Liver (tissue), 9 donors: Measurements from ENCODE around the gene TMEM163. TPM values are rescaled to one million over a fixed set of nuclear protein-coding genes. Genes with fewer than 3 reads are reported as not detected.

Experiments
- DNase-seq: peaks from one replicate; pipeline ENCODE4 v3.0.0-alpha.2; 2017; ENCODE audit warnings: low spot score
- H3K27ac ChIP-seq, 2 donors: one replicate each; pipeline ENCODE4 v1.7.0; 2013; ENCODE audit warnings: inconsistent platforms in 2 of 2, low read length in 2 of 2, control low read depth in 1 of 2, low read depth in 1 of 2, mild to moderate bottlenecking in 1 of 2
- H3K27me3 ChIP-seq, 4 donors: one replicate each; pipeline versions ENCODE4 v1.6.1 to v1.7.0; 2013; ENCODE audit warnings: low read length in 3 of 4, inconsistent platforms in 1 of 4, mild to moderate bottlenecking in 1 of 4, moderate library complexity in 1 of 4; ENCODE audit not compliant: control insufficient read depth in 4 of 4, insufficient read depth in 4 of 4
- H3K36me3 ChIP-seq, 4 donors: one replicate each; pipeline versions ENCODE4 v1.6.1 to v1.7.0; 2013; ENCODE audit warnings: low read length in 3 of 4, mild to moderate bottlenecking in 3 of 4, low read depth in 1 of 4, moderate library complexity in 1 of 4; ENCODE audit not compliant: control insufficient read depth in 4 of 4, insufficient read depth in 3 of 4
- H3K4me1 ChIP-seq, 4 donors: one replicate each; pipeline versions ENCODE4 v1.6.1 to v1.7.0; 2013; ENCODE audit warnings: low read length in 3 of 4, mild to moderate bottlenecking in 3 of 4, moderate library complexity in 1 of 4; ENCODE audit not compliant: control insufficient read depth in 4 of 4, insufficient read depth in 4 of 4
- H3K4me3 ChIP-seq, 3 donors: one replicate each; pipeline versions ENCODE4 v1.6.1 to v1.7.0; 2013; ENCODE audit warnings: low read length in 3 of 3, control low read depth in 1 of 3, low read depth in 1 of 3, mild to moderate bottlenecking in 1 of 3
- H3K9ac ChIP-seq, 2 donors: one replicate each; pipeline ENCODE4 v1.7.0; 2013; ENCODE audit warnings: low read length in 2 of 2, mild to moderate bottlenecking in 2 of 2, moderate library complexity in 2 of 2, control low read depth in 1 of 2, low read depth in 1 of 2
- H3K9me3 ChIP-seq, 4 donors: one replicate each; pipeline versions ENCODE4 v1.6.1 to v1.7.0; 2013; ENCODE audit warnings: low read length in 3 of 4; ENCODE audit not compliant: control insufficient read depth in 4 of 4
- EGR1 ChIP-seq, 2 donors: IDR thresholded peaks; 2 replicates each; pipeline ENCODE4 v1.6.1; 2016 to 2018; ENCODE audit warnings: antibody characterized with exemption in 2 of 2, low read depth in 2 of 2
- FOXA1 ChIP-seq: IDR thresholded peaks from 2 replicates; pipeline ENCODE4 v1.6.1; 2016; ENCODE audit warnings: antibody characterized with exemption
- FOXA2 ChIP-seq: IDR thresholded peaks from 2 replicates; pipeline ENCODE4 v1.6.1; 2016; ENCODE audit warnings: antibody characterized with exemption
- GABPA ChIP-seq, 2 donors: IDR thresholded peaks in 1 of 2; conservative IDR thresholded peaks in 1 of 2; 2 replicates each; pipeline ENCODE4 v1.6.1; 2016; ENCODE audit warnings: antibody characterized with exemption in 2 of 2, mild to moderate bottlenecking in 1 of 2, moderate library complexity in 1 of 2
- HNF4G ChIP-seq: IDR thresholded peaks from 2 replicates; pipeline ENCODE4 v1.6.1; 2016; ENCODE audit warnings: antibody characterized with exemption
- JUND ChIP-seq, 2 donors: IDR thresholded peaks; 2 replicates each; pipeline ENCODE4 v1.6.1; 2016; ENCODE audit warnings: antibody characterized with exemption in 2 of 2
- NR2F2 ChIP-seq: IDR thresholded peaks from 2 replicates; pipeline ENCODE4 v1.6.1; 2016; ENCODE audit warnings: antibody characterized with exemption
- RAD21 ChIP-seq, 2 donors: IDR thresholded peaks; 2 replicates each; pipeline ENCODE4 v1.6.1; 2016; ENCODE audit warnings: antibody characterized with exemption in 2 of 2, mild to moderate bottlenecking in 2 of 2
- REST ChIP-seq: IDR thresholded peaks from 2 replicates; pipeline ENCODE4 v1.6.1; 2016; ENCODE audit warnings: antibody characterized with exemption, mild to moderate bottlenecking
- RXRA ChIP-seq, 2 donors: IDR thresholded peaks; 2 replicates each; pipeline ENCODE4 v1.6.1; 2017 to 2018; ENCODE audit warnings: antibody characterized with exemption in 2 of 2, mild to moderate bottlenecking in 1 of 2
- SP1 ChIP-seq: IDR thresholded peaks from 2 replicates; pipeline ENCODE4 v1.6.1; 2018; ENCODE audit warnings: antibody characterized with exemption, mild to moderate bottlenecking
- TAF1 ChIP-seq: conservative IDR thresholded peaks from 2 replicates; pipeline ENCODE4 v1.6.1; 2016; ENCODE audit warnings: antibody characterized with exemption, mild to moderate bottlenecking
- YY1 ChIP-seq: IDR thresholded peaks from 2 replicates; pipeline ENCODE4 v1.6.1; 2016; ENCODE audit warnings: antibody characterized with exemption, mild to moderate bottlenecking
- WGBS: extraction: QIAGEN DNeasy Blood & Tissue Kit; methylation state at CpG from one replicate; pipeline ENCODE4 v1.1.7; 2013; 5-methylcytosine and 5-hydroxymethylcytosine counted together
- polyA plus RNA-seq, 2 donors: library from polyadenylated mRNA; stranded (reverse) in 1 of 2; unstranded in 1 of 2; fragments of 200-250 nt in 1 of 2; fragments of >200 nt in 1 of 2; fragmentation: Nextera tagmentation in 1 of 2; extraction: Ambion mirVana in 1 of 2; gene quantifications; one replicate each; pipeline versions ENCODE4 v1.2.1 to v1.2.3, GENCODE V29; 2013 to 2015
- total RNA-seq, 2 donors: library from RNA; depleted of rRNA; stranded (reverse); fragments of >200 nt; gene quantifications; one replicate each; pipeline ENCODE4 v1.2.3, GENCODE V29; 2014
- TF ChIP-seq, protein P1 (sequence below): IDR thresholded peaks from 2 replicates; pipeline ENCODE4 v1.6.1; 2016; ENCODE audit warnings: antibody characterized with exemption
- TF ChIP-seq, protein P2 (sequence below): fragments of 150-350 bp; IDR thresholded peaks from 2 replicates; pipeline ENCODE4 v1.5.1; 2017; ENCODE audit warnings: improper control_type of control experiment, low read depth, low read length; ENCODE audit not compliant: missing input control
- donor health status: healthy.
- donor health status: healthy.
- donor health status: healthy.
- donor health status: healthy.
- donor health status: healthy.

Gene TMEM163
- total and polyA plus RNA-seq, 4 donors: 0.08 to 0.48 (median 0.25) TPM

DNA sequence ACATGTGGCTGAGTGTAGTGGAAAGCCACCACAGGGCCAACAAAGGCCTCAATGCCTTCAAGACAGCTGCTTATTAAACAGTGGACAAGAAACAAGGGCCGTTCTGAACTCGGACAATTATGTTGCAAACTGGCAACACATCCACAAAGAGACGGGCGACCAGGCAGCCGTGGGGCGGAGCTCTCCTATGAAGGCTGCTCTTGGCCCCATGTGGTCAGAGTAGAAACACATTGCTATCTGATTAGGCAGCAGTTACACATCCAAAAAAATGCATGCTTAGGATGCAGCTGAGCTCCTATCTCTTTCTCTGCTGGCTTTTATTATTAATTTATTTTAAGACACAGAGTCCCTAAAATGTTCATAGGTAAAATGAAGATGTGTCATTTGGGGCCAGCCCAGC, 163.4 kb downstream of the TMEM163 start:
- no peak for TF ChIP-seq FOXA2
- TF ChIP-seq RAD21 (IDR thresholded peaks at IDR 0.05): no peak
- TF ChIP-seq GABPA (IDR thresholded peaks at IDR 0.05 in 1 of 2, conservative IDR thresholded peaks at IDR 0.05 in 1 of 2): no peak
- DNase-seq: no peak
- Histone ChIP-seq H3K27me3 (no peaks in the 10 kb centered on the region), H3K27ac (no peak overlapping the region), H3K4me1 (no peaks in the 10 kb centered on the region), H3K4me3 (no peak overlapping the region), H3K36me3 (no peaks in the 10 kb centered on the region), H3K9ac (no peak overlapping the region), H3K9me3 (no peaks in the 10 kb centered on the region)
- 92% methylated on average over 6 of the region's 6 CpGs for WGBS

GRCh38 chr2:134553657-134554056, 165.1 kb downstream of the TMEM163 start:
- H3K27ac ChIP-seq: no peak overlapping the region
- no peak overlapping the region for H3K4me3 ChIP-seq
- no peaks in the 10 kb centered on the region for H3K27me3 ChIP-seq
- H3K4me1 ChIP-seq: no peaks in the 10 kb centered on the region
- no peaks in the 10 kb centered on the region for H3K36me3 ChIP-seq
- DNase-seq: no peak
- no peaks in the 10 kb centered on the region for H3K9me3 ChIP-seq
- WGBS: 90% methylated on average over 7 of the region's 7 CpGs
- TF ChIP-seq SP1 (no peak), RXRA (IDR thresholded peaks at IDR 0.05) (no peak), HNF4G (no peak), TAF1 (no peak), REST (no peak), FOXA2 (no peak), JUND (IDR thresholded peaks at IDR 0.05) (no peak), FOXA1 (no peak), YY1 (no peak), EGR1 (IDR thresholded peaks at IDR 0.05; ENCODE audit: low read depth in 2 of 2) (no peak), NR2F2 (no peak)
- TF ChIP-seq, protein P1, sequence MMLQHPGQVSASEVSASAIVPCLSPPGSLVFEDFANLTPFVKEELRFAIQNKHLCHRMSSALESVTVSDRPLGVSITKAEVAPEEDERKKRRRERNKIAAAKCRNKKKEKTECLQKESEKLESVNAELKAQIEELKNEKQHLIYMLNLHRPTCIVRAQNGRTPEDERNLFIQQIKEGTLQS: no peak
- TF ChIP-seq, protein P2, sequence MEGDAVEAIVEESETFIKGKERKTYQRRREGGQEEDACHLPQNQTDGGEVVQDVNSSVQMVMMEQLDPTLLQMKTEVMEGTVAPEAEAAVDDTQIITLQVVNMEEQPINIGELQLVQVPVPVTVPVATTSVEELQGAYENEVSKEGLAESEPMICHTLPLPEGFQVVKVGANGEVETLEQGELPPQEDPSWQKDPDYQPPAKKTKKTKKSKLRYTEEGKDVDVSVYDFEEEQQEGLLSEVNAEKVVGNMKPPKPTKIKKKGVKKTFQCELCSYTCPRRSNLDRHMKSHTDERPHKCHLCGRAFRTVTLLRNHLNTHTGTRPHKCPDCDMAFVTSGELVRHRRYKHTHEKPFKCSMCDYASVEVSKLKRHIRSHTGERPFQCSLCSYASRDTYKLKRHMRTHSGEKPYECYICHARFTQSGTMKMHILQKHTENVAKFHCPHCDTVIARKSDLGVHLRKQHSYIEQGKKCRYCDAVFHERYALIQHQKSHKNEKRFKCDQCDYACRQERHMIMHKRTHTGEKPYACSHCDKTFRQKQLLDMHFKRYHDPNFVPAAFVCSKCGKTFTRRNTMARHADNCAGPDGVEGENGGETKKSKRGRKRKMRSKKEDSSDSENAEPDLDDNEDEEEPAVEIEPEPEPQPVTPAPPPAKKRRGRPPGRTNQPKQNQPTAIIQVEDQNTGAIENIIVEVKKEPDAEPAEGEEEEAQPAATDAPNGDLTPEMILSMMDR: no peak
- H3K9ac ChIP-seq: no peak overlapping the region
